Measurements from ENCODE around the gene RRN3. TPM values are rescaled to one million over a fixed set of nuclear protein-coding genes. Genes with fewer than 3 reads are reported as not detected.

The RRN3 gene
- total RNA-seq, 4 donors from 2014 or later, result 32.8 to 76.4 (median 49.3) TPM

DNA sequence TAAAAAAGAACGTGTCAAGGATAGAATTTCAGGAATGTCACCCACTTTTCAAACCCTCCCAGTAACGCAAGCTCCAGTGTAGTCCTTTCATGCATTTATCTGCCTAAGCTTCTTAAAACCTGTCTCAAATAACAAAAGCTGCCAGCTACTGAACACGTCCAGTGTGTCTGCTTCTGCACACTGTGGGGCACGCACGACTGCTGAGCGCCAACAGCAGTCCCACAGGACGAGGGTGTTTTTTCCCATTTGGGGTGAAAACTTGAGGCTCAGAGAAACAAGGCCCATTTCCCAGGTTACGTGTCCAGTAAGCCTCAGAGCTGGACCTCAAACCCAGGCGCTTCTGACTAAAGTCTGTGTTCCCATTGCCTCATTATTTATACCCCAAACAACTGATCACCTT, 55.4 kb downstream of the RRN3 start:
- no peak overlapping the region for H3K4me3 ChIP-seq
- H3K4me1 ChIP-seq, result peaks cover 8 to 11% of the 10 kb centered on the region in 2 donors
- no peaks in the 10 kb centered on the region for H3K27me3 ChIP-seq
- H3K9me3 ChIP-seq, result no peaks in the 10 kb centered on the region
- intact Hi-C loops (cut with DNase I; ENCODE audit: low total_unique reads), result no loop called here
- in situ Hi-C loops (cut with MboI; ENCODE audit: low sequenced_read_pairs in 4 of 4), result no loop called here
- peaks cover 0 to 70% of the 10 kb centered on the region in 2 donors for H3K36me3 ChIP-seq
- ATAC-seq (no peak), DNase-seq (no peak)
- no peak overlapping the region for H3K27ac ChIP-seq
- TF ChIP-seq, protein P1, sequence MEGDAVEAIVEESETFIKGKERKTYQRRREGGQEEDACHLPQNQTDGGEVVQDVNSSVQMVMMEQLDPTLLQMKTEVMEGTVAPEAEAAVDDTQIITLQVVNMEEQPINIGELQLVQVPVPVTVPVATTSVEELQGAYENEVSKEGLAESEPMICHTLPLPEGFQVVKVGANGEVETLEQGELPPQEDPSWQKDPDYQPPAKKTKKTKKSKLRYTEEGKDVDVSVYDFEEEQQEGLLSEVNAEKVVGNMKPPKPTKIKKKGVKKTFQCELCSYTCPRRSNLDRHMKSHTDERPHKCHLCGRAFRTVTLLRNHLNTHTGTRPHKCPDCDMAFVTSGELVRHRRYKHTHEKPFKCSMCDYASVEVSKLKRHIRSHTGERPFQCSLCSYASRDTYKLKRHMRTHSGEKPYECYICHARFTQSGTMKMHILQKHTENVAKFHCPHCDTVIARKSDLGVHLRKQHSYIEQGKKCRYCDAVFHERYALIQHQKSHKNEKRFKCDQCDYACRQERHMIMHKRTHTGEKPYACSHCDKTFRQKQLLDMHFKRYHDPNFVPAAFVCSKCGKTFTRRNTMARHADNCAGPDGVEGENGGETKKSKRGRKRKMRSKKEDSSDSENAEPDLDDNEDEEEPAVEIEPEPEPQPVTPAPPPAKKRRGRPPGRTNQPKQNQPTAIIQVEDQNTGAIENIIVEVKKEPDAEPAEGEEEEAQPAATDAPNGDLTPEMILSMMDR (IDR thresholded peaks at IDR 0.05 in 4 of 5, conservative IDR thresholded peaks at IDR 0.05 in 1 of 5), result no peak

DNA sequence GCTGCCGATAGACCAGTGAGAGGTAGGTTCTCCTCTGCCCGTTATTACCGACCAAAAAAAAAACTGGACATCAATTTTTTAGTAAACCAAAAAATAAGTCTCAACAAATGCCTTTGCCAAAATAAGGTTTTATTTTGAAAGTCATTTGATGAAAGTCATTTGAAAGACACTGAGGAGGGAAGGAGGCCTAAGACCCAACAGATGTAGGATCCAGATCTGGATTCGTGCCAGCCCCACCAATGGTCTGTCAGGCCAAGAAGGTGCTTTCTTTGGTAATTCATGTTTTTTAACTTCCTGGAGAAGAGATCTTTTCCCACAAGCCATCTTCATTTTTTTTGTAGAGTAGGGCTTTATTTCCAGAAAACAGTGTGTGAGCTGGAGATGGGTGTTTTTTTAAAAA, 56.3 kb downstream of the RRN3 start:
- peaks cover 0 to 76% of the 10 kb centered on the region in 2 donors for H3K36me3 ChIP-seq
- peaks cover 8 to 11% of the 10 kb centered on the region in 2 donors for H3K4me1 ChIP-seq
- TF ChIP-seq, protein P1 (IDR thresholded peaks at IDR 0.05 in 4 of 5, conservative IDR thresholded peaks at IDR 0.05 in 1 of 5), result no peak
- no peak for TF ChIP-seq POLR2A (IDR thresholded peaks at IDR 0.05)
- no peak overlapping the region for H3K4me3 ChIP-seq
- DNase-seq, result no peak
- in situ Hi-C loops (cut with MboI; ENCODE audit: low sequenced_read_pairs in 4 of 4) (no loop called here), intact Hi-C loops (cut with DNase I; ENCODE audit: low total_unique reads) (no loop called here)
- no peaks in the 10 kb centered on the region for H3K27me3 ChIP-seq
- no peak for ATAC-seq
- H3K9me3 ChIP-seq, result no peaks in the 10 kb centered on the region
- no peak overlapping the region for H3K27ac ChIP-seq

DNA sequence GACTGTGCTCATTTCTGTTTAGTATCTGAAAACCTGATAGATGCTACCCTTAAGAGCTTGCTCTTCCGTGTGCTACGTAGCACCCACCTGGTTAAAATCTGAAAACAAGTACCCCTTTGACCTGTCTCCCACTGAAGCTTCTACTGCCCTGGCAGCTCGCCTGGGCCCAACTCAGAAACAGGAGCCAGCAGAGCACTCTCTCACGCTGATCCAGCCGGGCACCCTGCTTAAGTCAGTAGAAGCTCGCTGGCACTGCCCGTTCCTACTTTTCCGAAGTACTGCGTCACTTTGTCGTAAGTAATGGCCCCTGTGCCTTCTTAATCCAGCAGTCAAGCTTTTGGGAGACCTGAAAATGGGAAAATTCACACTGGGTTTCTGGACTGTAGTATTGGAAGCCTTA, 57.1 kb downstream of the RRN3 start:
- Histone ChIP-seq H3K36me3 (peaks cover 1 to 83% of the 10 kb centered on the region in 2 donors), H3K4me1 (peaks cover 6 to 8% of the 10 kb centered on the region in 2 donors), H3K27me3 (no peaks in the 10 kb centered on the region), H3K9me3 (no peaks in the 10 kb centered on the region), H3K4me3 (no peak overlapping the region), H3K27ac (no peak overlapping the region)
- ATAC-seq (no peak), DNase-seq (no peak)
- intact Hi-C loops (cut with DNase I; ENCODE audit: low total_unique reads) (no loop called here), in situ Hi-C loops (cut with MboI; ENCODE audit: low sequenced_read_pairs in 4 of 4) (no loop called here)
- TF ChIP-seq, protein P1 (IDR thresholded peaks at IDR 0.05 in 4 of 5, conservative IDR thresholded peaks at IDR 0.05 in 1 of 5), result no peak
- TF ChIP-seq POLR2A (IDR thresholded peaks at IDR 0.05), result no peak

DNA sequence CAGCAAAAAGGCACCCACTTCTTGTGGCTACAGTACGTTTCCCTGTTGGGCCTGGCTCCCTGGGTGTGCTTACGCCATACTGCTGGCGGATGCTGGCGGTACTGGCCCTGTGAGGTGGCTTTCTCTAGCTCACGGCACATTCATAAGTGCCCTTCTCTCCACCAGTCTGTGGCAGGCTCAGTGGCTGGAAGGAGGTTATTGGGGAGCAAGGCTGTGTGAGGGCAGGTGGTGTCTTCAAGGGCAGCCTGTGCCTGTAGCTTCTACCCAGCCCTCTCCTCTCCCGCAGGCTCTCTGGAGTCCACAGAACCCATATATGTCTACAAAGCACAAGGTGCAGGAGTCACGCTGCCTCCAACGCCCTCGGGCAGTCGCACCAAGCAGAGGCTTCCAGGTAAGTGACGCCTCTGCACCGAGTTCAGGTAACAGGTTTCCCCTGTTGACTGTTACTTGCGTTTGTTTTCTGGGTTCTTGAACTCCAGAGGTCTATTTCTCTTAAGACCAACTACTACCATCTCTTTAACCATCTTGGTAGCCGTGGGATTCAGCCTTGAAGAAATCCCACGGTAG, 58.8 kb downstream of the RRN3 start:
- intact Hi-C loops (cut with DNase I; ENCODE audit: low total_unique reads), result no loop called here
- no peak for DNase-seq
- ATAC-seq, result no peak
- in situ Hi-C loops (cut with MboI; ENCODE audit: low sequenced_read_pairs in 4 of 4), result no loop called here
- TF ChIP-seq, protein P1 (IDR thresholded peaks at IDR 0.05 in 4 of 5, conservative IDR thresholded peaks at IDR 0.05 in 1 of 5), result no peak
- no peak for TF ChIP-seq POLR2A (IDR thresholded peaks at IDR 0.05)
- no peaks in the 10 kb centered on the region for H3K4me1 ChIP-seq
- no peaks in the 10 kb centered on the region for H3K27me3 ChIP-seq
- H3K4me3 ChIP-seq, result no peak overlapping the region
- H3K9me3 ChIP-seq, result no peaks in the 10 kb centered on the region
- H3K36me3 ChIP-seq, result peaks cover 3 to 85% of the 10 kb centered on the region in 2 donors
- H3K27ac ChIP-seq, result no peak overlapping the region
